ENCODE data around the gene PCDHGA10. TPM values are rescaled to one million over a fixed set of nuclear protein-coding genes. Genes with fewer than 3 reads are reported as not detected.
"Not testable (repeated sequence)": the region's sequence is repeated elsewhere in the genome, so short reads cannot be mapped to it uniquely, and the experiment has no call there.

PCDHGA10 gene
- total RNA-seq, 1 experiment from 2014 or later, result 3.7 TPM

DNA sequence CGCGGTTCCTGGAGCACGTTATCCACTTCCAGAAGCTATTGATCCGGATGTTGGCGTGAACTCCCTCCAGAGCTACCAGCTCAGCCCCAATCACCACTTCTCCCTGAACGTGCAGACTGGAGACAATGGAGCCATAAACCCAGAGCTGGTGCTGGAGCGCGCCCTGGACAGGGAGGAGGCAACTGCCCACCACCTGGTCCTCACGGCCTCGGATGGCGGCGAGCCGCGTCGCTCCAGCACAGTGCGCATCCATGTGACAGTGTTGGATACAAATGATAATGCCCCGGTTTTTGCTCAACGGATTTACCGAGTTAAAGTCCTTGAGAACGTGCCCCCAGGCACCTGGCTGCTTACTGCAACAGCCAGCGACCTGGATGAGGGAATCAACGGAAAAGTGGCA, 9.4 kb upstream of the PCDHGA10 start:
- no peak for DNase-seq
- no TSS peak for BruUV-seq (replicated peaks)
- CTCF ChIA-PET, result interaction anchor here (1.0 to 1.9 kb wide), 9 partner anchors 72 to 617 kb away, joined by 3 to 22 read pairs (median 5); partner anchors contain the start of genes PCDHA1 and PCDHGC3
- no peak overlapping the region for H3K27ac Mint-ChIP-seq (ENCODE audit: unreplicated experiment)
- peaks cover 38% of the 10 kb centered on the region for H3K36me3 Mint-ChIP-seq (ENCODE audit: insufficient read depth, unreplicated experiment)
- peaks cover 22% of the 10 kb centered on the region for H3K4me1 Mint-ChIP-seq (ENCODE audit: low read depth, unreplicated experiment)
- no peaks in the 10 kb centered on the region for H3K27me3 Mint-ChIP-seq (ENCODE audit: unreplicated experiment)
- H3K4me3 Mint-ChIP-seq (ENCODE audit: low read depth, unreplicated experiment), result peak overlapping the region; percentile 95
- TF ChIP-seq, protein P1, sequence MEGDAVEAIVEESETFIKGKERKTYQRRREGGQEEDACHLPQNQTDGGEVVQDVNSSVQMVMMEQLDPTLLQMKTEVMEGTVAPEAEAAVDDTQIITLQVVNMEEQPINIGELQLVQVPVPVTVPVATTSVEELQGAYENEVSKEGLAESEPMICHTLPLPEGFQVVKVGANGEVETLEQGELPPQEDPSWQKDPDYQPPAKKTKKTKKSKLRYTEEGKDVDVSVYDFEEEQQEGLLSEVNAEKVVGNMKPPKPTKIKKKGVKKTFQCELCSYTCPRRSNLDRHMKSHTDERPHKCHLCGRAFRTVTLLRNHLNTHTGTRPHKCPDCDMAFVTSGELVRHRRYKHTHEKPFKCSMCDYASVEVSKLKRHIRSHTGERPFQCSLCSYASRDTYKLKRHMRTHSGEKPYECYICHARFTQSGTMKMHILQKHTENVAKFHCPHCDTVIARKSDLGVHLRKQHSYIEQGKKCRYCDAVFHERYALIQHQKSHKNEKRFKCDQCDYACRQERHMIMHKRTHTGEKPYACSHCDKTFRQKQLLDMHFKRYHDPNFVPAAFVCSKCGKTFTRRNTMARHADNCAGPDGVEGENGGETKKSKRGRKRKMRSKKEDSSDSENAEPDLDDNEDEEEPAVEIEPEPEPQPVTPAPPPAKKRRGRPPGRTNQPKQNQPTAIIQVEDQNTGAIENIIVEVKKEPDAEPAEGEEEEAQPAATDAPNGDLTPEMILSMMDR (IDR thresholded peaks at IDR 0.05; ENCODE audit: unreplicated experiment), result no peak
- intact Hi-C loops (cut with micrococcal nuclease; ENCODE audit: unreplicated experiment), result loop anchor here (2.0 to 5.0 kb wide), 2 partner anchors 74 to 181 kb away; partner anchors contain the start of genes PCDHB14 and PCDHGC3
- peaks cover 11% of the 10 kb centered on the region for H3K9me3 Mint-ChIP-seq (ENCODE audit: low read depth, unreplicated experiment)

- BruUV-seq (replicated peaks); H3K27me3 Mint-ChIP-seq (ENCODE audit: unreplicated experiment); intact Hi-C loops (cut with micrococcal nuclease; ENCODE audit: unreplicated experiment): not testable (repeated sequence)
- H3K4me1 Mint-ChIP-seq (ENCODE audit: low read depth, unreplicated experiment), result peaks cover 38% of the 10 kb centered on the region
- peak within 1 kb of the TSS; percentile 75 for H3K4me3 Mint-ChIP-seq (ENCODE audit: low read depth, unreplicated experiment)
- H3K27ac Mint-ChIP-seq (ENCODE audit: unreplicated experiment), result peak within 1 kb of the TSS; percentile 57
- peaks cover 34% of the 10 kb centered on the region for H3K36me3 Mint-ChIP-seq (ENCODE audit: insufficient read depth, unreplicated experiment)
- CTCF ChIA-PET, result interaction anchor here (0.8 to 2.9 kb wide), 10 partner anchors 10 to 211 kb away, joined by 3 to 20 read pairs (median 7); partner anchors contain the start of genes DIAPH1, PCDHB14, PCDHGB7 and PCDHGC3
- TF ChIP-seq, protein P1 (IDR thresholded peaks at IDR 0.05; ENCODE audit: unreplicated experiment), result peak; percentile 71
- peak; percentile 79 for DNase-seq
- peaks cover 14% of the 10 kb centered on the region for H3K9me3 Mint-ChIP-seq (ENCODE audit: low read depth, unreplicated experiment)
These were observed 4.8 kb upstream of the PCDHGA10 start, which contains the start of gene PCDHGB6 for GRCh38 chr5:141407790-141408505. TSS of gene PCDHGB6 (plus strand) at chr5:141408021. CDS start at chr5:141408203, 182 bp downstream.

DNA sequence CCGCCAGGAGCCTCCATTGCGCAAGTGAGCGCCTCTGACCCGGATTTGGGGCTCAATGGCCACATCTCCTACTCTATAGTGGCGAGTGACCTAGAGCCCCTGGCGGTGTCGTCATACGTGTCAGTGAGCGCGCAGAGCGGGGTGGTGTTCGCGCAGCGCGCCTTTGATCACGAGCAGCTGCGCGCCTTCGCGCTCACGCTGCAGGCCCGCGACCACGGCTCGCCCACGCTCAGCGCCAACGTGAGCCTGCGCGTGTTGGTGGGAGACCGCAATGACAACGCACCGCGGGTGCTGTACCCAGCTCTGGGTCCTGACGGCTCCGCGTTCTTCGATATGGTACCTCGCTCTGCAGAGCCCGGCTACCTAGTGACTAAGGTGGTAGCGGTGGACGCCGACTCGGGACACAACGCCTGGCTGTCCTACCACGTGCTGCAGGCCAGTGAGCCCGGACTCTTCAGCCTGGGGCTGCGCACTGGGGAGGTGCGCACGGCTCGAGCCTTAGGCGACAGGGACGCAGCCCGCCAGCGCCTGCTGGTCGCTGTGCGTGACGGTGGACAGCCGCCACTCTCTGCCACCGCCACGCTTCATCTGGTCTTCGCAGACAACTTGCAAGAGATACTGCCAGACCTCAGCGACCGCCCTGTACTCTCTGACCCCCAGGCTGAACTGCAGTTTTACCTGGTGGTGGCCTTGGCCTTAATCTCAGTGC, 3.0 kb upstream of the PCDHGA10 start:
- peak overlapping the region; percentile 6 for H3K4me3 Mint-ChIP-seq (ENCODE audit: low read depth, unreplicated experiment)
- TF ChIP-seq, protein P1 (IDR thresholded peaks at IDR 0.05; ENCODE audit: unreplicated experiment), result no peak
- peaks cover 22% of the 10 kb centered on the region for H3K9me3 Mint-ChIP-seq (ENCODE audit: low read depth, unreplicated experiment)
- H3K36me3 Mint-ChIP-seq (ENCODE audit: insufficient read depth, unreplicated experiment), result peaks cover 28% of the 10 kb centered on the region
- no peak for DNase-seq
- intact Hi-C loops (cut with micrococcal nuclease; ENCODE audit: unreplicated experiment), result no loop called here
- H3K27me3 Mint-ChIP-seq (ENCODE audit: unreplicated experiment), result no peaks in the 10 kb centered on the region
- H3K4me1 Mint-ChIP-seq (ENCODE audit: low read depth, unreplicated experiment), result peaks cover 37% of the 10 kb centered on the region
- BruUV-seq (replicated peaks), result no TSS peak
- CTCF ChIA-PET, result no interaction called here
- no peak overlapping the region for H3K27ac Mint-ChIP-seq (ENCODE audit: unreplicated experiment)

GRCh38 chr5:141411575-141411974, 1.2 kb upstream of the PCDHGA10 start:
- Mint-ChIP-seq H3K4me3 (ENCODE audit: low read depth, unreplicated experiment) (no peak overlapping the region), H3K36me3 (ENCODE audit: insufficient read depth, unreplicated experiment) (peaks cover 27% of the 10 kb centered on the region), H3K27ac (ENCODE audit: unreplicated experiment) (no peak overlapping the region), H3K4me1 (ENCODE audit: low read depth, unreplicated experiment) (peaks cover 21% of the 10 kb centered on the region), H3K27me3 (ENCODE audit: unreplicated experiment) (no peaks in the 10 kb centered on the region), H3K9me3 (ENCODE audit: low read depth, unreplicated experiment) (peaks cover 16% of the 10 kb centered on the region)
- CTCF ChIA-PET, result no interaction called here
- BruUV-seq (replicated peaks), result no TSS peak
- intact Hi-C loops (cut with micrococcal nuclease; ENCODE audit: unreplicated experiment), result no loop called here
- TF ChIP-seq, protein P1 (IDR thresholded peaks at IDR 0.05; ENCODE audit: unreplicated experiment), result no peak
- no peak for DNase-seq

Measured in Calu3 (cell line).